Measurements from ENCODE around the gene SEMA3D. TPM values are rescaled to one million over a fixed set of nuclear protein-coding genes. Genes with fewer than 3 reads are reported as not detected.

The SEMA3D gene
- total and polyA plus RNA-seq, 2 experiments from 2014 or later, result 1.5 to 7.2 TPM

GRCh38 chr7:85022064-85022697 is 164.7 kb downstream of the SEMA3D start (continued):
- no peak for TF ChIP-seq REST (IDR thresholded peaks at IDR 0.05; ENCODE audit: unreplicated experiment)
- TF ChIP-seq, protein P1, sequence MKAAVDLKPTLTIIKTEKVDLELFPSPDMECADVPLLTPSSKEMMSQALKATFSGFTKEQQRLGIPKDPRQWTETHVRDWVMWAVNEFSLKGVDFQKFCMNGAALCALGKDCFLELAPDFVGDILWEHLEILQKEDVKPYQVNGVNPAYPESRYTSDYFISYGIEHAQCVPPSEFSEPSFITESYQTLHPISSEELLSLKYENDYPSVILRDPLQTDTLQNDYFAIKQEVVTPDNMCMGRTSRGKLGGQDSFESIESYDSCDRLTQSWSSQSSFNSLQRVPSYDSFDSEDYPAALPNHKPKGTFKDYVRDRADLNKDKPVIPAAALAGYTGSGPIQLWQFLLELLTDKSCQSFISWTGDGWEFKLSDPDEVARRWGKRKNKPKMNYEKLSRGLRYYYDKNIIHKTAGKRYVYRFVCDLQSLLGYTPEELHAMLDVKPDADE (IDR thresholded peaks at IDR 0.05), result no peak

- H3K4me1 Mint-ChIP-seq, result peaks cover 20% of the 10 kb centered on the region
- H3F3A ChIP-seq (replicated peaks; ENCODE audit: low read depth), result no peaks in the 10 kb centered on the region
- no peaks in the 10 kb centered on the region for H4K20me1 ChIP-seq (replicated peaks; ENCODE audit: insufficient read depth)
- no peak for TF ChIP-seq STAT1 (IDR thresholded peaks at IDR 0.05; ENCODE audit: unreplicated experiment)
- TF ChIP-seq CTCF (conservative IDR thresholded peaks at IDR 0.05; ENCODE audit: low read depth in 2 of 2), result peak; percentile 54 to 64
- TF ChIP-seq CREB1 (CRISPR knock-in tag; IDR thresholded peaks at IDR 0.05; ENCODE audit: low read depth), result no peak
- no peak for TF ChIP-seq EZH2phosphoT487 (IDR thresholded peaks at IDR 0.05; ENCODE audit: unreplicated experiment)
- H3K27me3 Mint-ChIP-seq (ENCODE audit: insufficient read depth, low read depth, poor library complexity), result no peaks in the 10 kb centered on the region
- H3K4me2 ChIP-seq, result no peak overlapping the region
- H3K9me3 Mint-ChIP-seq, result no peaks in the 10 kb centered on the region
- H3K4me3 ChIP-seq, result no peak overlapping the region
- H3K27ac ChIP-seq (ENCODE audit: low read depth), result no peak overlapping the region
- DNase-seq (ENCODE audit: low spot score) (peak; percentile 32), ATAC-seq (no peak)
- H3K4me3 Mint-ChIP-seq, result no peak overlapping the region
- peaks cover 19% of the 10 kb centered on the region for H3K4me1 ChIP-seq (ENCODE audit: insufficient read depth)
- H3K79me2 ChIP-seq (replicated peaks; ENCODE audit: insufficient read depth), result no peaks in the 10 kb centered on the region
- no peaks in the 10 kb centered on the region for H3K27me3 ChIP-seq (ENCODE audit: insufficient read depth)
- no peak overlapping the region for H3K27ac Mint-ChIP-seq
- no peaks in the 10 kb centered on the region for H3K36me3 ChIP-seq (ENCODE audit: insufficient read depth)
- no peaks in the 10 kb centered on the region for H3K9me2 ChIP-seq (ENCODE audit: insufficient read depth)
- no peak overlapping the region for H2AFZ ChIP-seq
- no peaks in the 10 kb centered on the region for H3K36me3 Mint-ChIP-seq (ENCODE audit: low read depth)
These were observed 165.7 kb downstream of the SEMA3D start for GRCh38 chr7:85021101-85021704.

Data from GM23338 (cell line).